ENCODE measurements around the gene OR2AG2.

The OR2AG2 gene

DNA sequence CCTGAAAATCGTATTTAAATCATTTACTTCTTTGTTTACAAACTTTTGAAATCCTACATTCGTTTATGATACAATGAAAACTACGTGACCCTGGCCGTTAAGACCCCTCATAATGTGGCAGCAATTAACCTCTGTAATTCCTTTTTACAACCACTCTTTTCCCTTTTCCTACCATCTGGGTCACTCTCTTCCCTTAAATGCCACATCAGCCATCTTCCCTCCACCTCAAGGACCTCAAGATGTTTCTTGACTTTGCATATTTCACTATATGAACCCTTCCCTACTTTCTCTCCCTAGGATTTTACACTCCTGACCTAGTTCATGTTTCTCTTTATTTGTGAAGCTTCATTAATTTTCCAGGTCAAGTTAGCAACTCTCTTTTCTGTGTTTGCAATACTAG, 26.8 kb downstream of the OR2AG2 start:
- in situ Hi-C loops (cut with HindIII; ENCODE audit: low sequenced_read_pairs): no loop called here

DNA sequence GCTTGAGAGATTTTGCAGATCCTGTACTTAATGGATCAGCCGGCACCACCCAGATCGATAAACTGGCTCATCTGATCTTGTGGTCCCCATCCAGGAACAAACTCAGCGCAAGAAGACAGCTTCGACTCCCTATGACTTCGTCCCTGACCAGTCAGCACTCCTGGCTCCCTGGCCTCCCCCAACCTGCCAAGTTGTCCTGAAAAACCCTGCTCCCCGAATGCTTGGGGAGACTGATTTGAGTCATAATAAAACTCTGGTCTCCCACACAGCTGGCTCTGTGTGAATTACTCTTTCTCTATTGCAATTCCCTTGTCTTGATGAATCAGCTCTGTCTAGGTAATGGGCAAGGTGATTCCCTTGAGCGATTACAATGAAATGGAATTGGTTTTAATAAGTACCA, 29.5 kb downstream of the OR2AG2 start:
- in situ Hi-C loops (cut with HindIII; ENCODE audit: low sequenced_read_pairs): no loop called here

DNA sequence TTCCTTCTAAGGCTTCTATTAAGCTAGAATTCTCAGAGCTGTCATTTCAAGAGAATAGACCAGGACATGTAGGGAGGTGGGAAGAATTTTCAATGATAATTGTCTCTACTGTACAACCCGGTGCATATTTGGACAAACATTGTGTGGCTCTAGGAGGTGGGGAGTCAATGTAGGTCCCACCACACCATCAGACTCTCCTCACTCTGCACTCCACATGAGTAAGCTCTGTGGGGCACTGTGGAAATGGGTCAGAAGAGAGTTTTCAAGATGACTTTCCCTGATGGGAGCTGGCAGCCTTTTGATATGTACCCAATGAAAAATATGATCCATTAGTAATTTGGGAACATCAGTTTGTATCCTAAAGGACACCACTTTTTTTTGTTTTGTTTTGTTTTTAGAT, 33.2 kb downstream of the OR2AG2 start:
- in situ Hi-C loops (cut with HindIII; ENCODE audit: low sequenced_read_pairs): no loop called here

DNA sequence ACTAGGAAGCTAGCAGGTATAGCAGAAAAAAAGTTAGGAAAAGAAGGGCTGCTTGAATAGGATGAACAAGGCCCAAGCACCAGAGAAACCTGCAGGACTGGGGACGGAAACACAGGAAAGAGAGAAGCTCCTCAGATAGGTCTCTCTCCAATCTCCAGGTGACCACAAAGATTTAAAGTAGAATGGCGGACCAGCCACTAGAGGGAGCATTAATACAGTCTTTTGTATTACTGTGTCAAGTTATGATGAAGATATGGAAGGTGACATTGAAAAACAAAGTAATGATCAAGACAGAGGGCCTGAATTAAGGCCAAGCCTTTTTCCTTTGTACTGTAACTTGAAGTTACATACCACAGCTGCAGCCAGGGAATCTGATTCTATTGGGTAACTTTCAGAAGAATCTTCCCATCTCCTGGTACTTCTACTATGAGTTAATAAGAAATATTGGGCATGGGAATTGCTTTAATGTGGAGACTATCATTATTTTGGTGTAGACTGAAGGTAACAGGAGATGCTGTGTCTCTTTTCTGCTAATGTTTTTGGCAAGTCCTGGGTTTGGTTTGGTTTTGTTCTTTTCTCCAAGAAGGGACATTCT, 33.8 kb downstream of the OR2AG2 start:
- in situ Hi-C loops (cut with HindIII; ENCODE audit: low sequenced_read_pairs): no loop called here

DNA sequence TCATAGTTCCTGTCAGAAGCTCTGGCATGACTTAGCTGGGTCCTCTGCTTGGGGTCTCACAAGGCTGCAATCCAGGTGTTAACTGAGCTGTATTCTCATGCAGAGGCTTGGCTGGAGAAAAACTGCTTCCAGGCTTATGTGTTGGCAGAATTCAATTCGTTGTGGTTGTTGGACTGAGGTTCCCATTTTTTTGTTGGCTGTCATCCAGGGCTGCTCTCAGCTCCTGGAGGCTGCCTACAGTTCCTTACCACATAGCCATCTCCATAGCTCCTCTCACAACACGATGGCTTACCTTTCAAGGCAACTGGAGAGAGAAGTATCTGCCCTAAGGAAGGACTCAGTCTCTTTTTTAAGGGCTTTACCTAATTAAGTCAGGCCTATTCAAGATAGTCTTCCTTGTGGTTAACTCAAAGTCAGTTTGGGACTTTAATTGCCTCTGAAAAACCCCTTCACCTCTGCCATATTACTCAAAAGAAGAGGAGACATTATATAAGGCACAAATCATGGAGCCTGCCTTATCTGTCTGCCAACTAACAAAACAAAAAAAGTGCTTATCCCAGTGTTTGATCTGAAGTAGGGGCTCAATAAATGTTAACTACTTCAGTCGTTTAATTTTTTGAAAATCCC, 35.2 kb downstream of the OR2AG2 start:
- in situ Hi-C loops (cut with HindIII; ENCODE audit: low sequenced_read_pairs): no loop called here

DNA sequence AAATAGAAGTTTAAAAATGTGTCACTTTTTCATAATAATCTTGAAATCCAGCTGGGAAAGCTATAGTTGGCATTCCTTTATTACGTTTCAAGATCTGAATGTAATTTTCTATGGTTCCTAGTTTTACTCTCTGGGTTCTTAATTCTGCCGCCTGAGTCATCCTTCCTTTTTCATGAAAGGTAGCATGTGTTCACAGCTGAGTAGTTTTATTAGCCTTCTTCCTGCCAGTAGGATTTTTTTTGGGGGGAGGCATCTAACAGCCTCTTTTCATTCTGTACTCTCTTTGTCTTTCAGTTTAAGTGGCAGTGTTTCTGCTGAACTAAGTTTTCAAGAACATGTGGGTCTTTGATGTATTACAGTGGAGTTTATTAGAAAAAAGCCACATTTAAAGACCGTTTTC, 36.5 kb downstream of the OR2AG2 start:
- in situ Hi-C loops (cut with HindIII; ENCODE audit: low sequenced_read_pairs): no loop called here

DNA sequence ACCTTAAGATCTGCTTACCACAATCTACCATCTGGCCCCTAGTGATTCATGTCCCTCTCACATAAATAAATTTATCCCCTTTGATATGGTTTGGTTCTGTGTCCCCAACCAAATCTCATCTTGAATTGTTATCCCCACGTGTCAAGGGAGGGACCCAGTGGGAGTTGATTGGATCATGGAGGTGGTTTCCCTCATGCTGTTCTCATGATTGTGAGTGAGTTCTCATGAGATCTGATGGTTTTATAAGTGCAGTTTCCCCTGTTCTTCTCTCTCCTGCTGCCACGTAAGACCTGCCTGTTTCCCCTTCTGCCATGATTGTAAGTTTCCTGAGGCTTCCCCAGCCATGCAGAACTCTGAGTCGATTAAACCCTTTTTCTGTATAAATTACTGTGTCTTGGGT, 37.2 kb downstream of the OR2AG2 start:
- in situ Hi-C loops (cut with HindIII; ENCODE audit: low sequenced_read_pairs): no loop called here

DNA sequence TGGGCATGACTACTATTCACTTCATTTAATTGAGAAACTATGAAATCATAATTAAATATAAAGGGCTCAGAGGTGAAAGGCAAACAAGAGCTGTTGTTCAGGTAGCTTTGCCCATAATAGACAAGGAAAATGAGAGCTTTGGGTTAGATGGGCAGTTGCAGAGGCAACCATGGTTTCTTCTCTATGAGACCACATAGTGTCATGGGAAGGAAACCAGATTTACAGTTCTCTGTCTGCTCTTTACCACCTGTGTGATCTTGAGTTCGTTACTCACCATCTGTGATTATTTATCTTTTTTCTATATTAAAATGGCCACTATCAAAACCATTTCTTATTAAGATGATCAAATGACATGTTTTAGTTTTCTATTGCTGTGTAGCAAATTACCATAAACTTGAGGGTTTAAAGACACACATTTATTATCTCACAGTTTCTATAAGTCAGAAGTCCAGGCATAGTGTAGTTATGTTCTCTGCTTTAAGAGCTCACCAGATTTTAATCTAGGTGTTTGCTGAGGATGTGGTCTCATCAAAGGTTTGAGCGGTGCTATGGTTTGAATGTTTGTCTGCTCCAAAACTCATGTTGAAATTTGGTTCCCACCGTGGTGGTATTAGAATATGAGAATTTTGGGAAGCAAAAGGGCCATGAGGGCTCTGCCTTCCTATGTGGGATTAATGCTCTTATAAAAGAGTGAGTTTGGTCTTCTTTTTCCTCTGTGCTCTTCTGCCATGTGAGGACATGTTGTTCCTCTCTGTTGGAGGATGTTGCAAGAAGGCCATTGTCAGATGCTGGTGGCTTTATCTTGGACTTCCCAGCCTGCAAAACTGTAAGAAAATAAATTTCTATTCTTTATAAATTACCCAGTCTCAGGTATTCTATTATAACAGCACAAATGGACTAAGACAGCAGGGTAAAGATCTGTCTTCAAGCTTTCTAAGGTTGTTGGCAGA, 38.2 kb downstream of the OR2AG2 start:
- in situ Hi-C loops (cut with HindIII; ENCODE audit: low sequenced_read_pairs): no loop called here

DNA sequence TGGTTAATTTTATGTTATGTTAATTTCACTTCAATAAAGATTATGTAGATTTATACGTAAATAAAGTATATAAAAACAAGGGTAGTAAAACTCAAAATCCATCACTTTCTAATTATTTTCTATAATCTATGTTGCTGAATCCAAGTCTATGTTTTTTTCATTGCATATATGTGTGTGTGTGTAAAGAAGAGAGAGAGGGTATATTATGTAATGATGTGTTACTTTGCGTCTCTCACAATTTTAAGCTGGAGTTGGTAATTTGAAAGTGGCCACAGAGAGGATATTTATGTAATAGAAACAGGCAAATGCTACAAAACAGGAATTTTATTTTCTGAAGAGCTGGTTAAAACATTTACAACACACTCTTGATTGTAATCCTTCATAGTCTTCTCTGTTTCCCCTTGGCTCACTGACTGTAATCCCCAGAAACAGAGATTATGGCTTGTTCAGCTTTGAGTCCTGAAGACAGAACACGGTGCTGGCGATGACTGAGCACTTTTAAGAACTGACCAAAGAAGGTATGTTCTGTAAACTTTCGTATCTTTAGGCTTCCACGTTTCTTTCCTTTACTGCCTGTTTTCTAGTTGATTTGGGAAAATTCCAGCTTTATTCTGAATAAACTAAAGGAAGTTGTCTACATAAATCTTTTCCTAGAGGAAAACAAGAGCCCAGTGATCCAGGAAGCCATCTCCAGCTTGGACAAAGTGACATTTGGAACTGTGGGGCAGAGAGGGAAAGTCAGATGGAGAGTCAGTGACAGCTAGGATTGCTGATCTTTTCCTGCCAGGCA, 43.6 kb downstream of the OR2AG2 start:
- in situ Hi-C loops (cut with HindIII; ENCODE audit: low sequenced_read_pairs): no loop called here

DNA sequence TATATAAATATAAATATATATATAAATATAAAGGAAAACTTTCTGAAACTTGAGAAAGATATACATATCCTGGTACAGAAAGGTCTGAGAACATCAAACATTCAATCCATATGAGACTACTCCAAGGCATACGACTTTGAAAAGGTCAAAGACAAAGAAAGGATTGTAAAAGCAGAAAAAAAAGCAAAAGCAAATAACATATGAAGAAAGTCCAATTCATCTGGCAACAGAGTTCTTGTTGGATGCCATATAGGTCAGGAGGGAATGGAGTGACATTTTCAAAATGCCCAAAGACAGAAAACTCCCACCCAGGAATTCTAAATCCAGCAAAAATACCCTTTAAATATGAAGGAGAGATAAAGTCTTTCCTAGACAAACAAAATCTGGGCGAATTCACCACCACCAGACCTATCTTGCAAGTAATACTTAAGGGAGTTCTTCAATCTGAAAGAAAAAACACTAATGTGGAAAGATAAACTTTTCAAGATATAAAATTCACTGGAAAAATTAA, 46.3 kb downstream of the OR2AG2 start:
- in situ Hi-C loops (cut with HindIII; ENCODE audit: low sequenced_read_pairs): no loop called here

DNA sequence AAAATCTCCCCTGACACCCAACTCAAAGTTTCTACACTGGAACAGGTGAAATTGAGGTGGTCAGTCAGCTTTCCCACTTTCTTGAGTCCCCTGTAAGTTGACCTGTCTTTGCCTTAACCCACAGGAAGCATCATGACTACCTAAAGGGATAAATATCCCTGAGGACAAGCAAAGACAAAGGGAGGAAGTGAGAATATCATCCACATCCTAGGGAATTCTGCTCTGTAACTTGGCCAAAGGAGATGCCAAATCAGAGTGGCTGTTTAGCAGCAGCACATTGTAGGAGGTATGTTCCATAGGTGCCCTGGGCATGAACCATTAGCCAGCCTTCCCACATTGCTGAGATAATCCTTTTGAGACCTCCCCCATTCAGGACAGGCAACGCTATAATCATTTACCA, 47.8 kb downstream of the OR2AG2 start:
- in situ Hi-C loops (cut with HindIII; ENCODE audit: low sequenced_read_pairs): no loop called here

DNA sequence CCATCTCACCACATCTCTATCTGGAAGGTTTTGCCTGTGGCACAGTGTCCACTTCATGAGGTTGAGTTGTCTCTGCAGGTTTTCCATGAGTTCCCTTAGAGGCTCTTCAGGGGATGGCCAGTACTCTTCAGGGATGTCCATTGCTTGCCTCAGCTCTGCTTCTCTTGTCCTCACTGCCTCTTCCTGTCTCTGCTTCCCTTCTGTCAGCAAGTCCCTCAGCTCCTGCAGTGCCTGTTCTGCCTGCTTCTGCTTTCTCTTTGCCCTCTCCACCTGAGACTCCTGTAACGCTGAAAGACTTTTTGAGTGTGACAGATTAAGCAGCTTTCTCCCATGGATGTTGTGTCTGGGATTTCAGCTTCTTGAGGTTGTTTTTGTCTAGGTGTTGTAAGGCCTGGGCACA, 50.4 kb downstream of the OR2AG2 start:
- in situ Hi-C loops (cut with HindIII; ENCODE audit: low sequenced_read_pairs): no loop called here

DNA sequence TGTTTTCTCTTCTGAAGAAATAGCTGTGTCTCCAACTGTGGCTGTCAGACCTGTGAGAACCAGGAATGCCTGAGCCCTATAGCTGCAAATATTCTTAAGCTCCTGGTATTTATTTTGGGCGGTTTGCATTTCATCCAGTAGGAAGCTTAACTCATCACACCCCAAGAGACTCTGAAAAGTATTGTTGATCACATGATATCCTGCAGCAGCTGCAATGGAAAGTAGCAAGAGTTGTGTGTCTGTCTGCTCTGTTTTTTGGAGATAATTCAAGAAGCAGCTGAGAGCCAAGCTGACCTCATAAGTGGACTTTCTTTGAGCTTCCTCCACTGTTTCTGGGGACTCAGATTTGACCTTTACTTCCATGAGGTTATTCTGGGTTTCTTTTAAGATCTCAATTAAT, 52.2 kb downstream of the OR2AG2 start:
- in situ Hi-C loops (cut with HindIII; ENCODE audit: low sequenced_read_pairs): no loop called here

DNA sequence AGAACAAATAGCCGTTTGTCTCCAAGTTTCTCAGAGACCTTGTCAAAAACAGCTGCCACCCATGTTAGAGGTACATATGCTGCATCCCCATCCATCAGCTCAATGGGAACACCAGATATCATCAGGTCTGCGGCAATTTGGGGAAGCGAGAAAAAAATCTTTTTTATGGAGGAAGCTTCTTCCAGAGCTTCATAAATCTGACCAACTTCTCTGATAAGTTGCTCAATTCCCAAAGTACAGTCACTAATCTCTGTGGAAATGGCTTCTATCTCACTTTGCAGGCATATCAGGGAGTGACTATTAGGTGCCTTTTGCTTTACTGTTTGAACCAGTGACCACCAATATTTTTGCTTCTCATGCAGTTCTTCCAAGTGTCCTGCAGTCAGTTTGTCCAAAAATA, 54.4 kb downstream of the OR2AG2 start:
- in situ Hi-C loops (cut with HindIII; ENCODE audit: low sequenced_read_pairs): no loop called here
